H9 (cell line): ENCODE measurements around the gene NCOR2. TPM values are rescaled to one million over a fixed set of nuclear protein-coding genes. Genes with fewer than 3 reads are reported as not detected.

ENCODE experiments used
- DNase-seq: peaks from one replicate; pipeline ENCODE4 v3.0.0-alpha.2; 2017
- H2AFZ ChIP-seq: one replicate; pipeline ENCODE4 v1.6.1; 2013; ENCODE audit warnings: mild to moderate bottlenecking, low read length, control low read depth, moderate library complexity
- H2AK5ac ChIP-seq: 2 replicates; pipeline ENCODE4 v1.6.1; 2013; ENCODE audit warnings: low read length, control low read depth, mixed read lengths; ENCODE audit not compliant: insufficient read length
- H2BK120ac ChIP-seq: one replicate; pipeline ENCODE4 v1.6.1; 2013; ENCODE audit warnings: low read depth, mild to moderate bottlenecking, low read length, control low read depth, inconsistent platforms; ENCODE audit not compliant: poor library complexity, severe bottlenecking
- H2BK12ac ChIP-seq: 2 replicates; pipeline ENCODE4 v1.6.1; 2013; ENCODE audit warnings: low read length, control low read depth, mixed read lengths, low read depth; ENCODE audit not compliant: insufficient read length
- H2BK15ac ChIP-seq: 2 replicates; pipeline ENCODE4 v1.6.1; 2013; ENCODE audit warnings: low read depth, low read length, control low read depth
- H2BK20ac ChIP-seq: one replicate; pipeline ENCODE4 v1.6.1; 2013; ENCODE audit warnings: low read depth, mild to moderate bottlenecking, low read length, control low read depth, inconsistent platforms; ENCODE audit not compliant: poor library complexity, severe bottlenecking
- H2BK5ac ChIP-seq: 2 replicates; pipeline ENCODE4 v1.6.1; 2013; ENCODE audit warnings: low read length, control low read depth, mixed read lengths; ENCODE audit not compliant: insufficient read length
- H3K14ac ChIP-seq: 2 replicates; pipeline ENCODE4 v1.6.1; 2013; ENCODE audit warnings: low read length, control low read depth; ENCODE audit not compliant: insufficient read depth
- H3K18ac ChIP-seq: 2 replicates; pipeline ENCODE4 v1.6.1; 2013; ENCODE audit warnings: low read depth, mild to moderate bottlenecking, mixed read lengths, low read length, control low read depth; ENCODE audit not compliant: insufficient read length
- H3K23ac ChIP-seq: 2 replicates; pipeline ENCODE4 v1.6.1; 2013; ENCODE audit warnings: low read length, control low read depth, mixed read lengths, low read depth; ENCODE audit not compliant: insufficient read length
- H3K23me2 ChIP-seq: 2 replicates; pipeline ENCODE4 v1.6.1; 2013; ENCODE audit warnings: low read depth, mild to moderate bottlenecking, mixed read lengths, low read length, control low read depth; ENCODE audit not compliant: insufficient read length, poor library complexity, severe bottlenecking
- H3K27ac ChIP-seq: 2 replicates; pipeline ENCODE4 v1.5.1; 2013; ENCODE audit warnings: low read length, control low read depth, mixed read lengths, low read depth; ENCODE audit not compliant: insufficient read length
- H3K27me3 ChIP-seq: 2 replicates; pipeline ENCODE4 v1.6.1; 2013; ENCODE audit warnings: low read length, control low read depth, inconsistent platforms; ENCODE audit not compliant: insufficient read depth
- H3K4ac ChIP-seq: 2 replicates; pipeline ENCODE4 v1.6.1; 2013; ENCODE audit warnings: low read depth, mild to moderate bottlenecking, control low read depth, inconsistent platforms, low read length, moderate library complexity
- H3K4me1 ChIP-seq: 2 replicates; pipeline ENCODE4 v1.6.1; 2013; ENCODE audit warnings: low read length, control low read depth, inconsistent platforms; ENCODE audit not compliant: insufficient read depth
- H3K4me2 ChIP-seq: 2 replicates; pipeline ENCODE4 v1.6.1; 2013; ENCODE audit warnings: low read length, control low read depth, mixed read lengths; ENCODE audit not compliant: insufficient read length, insufficient read depth
- H3K56ac ChIP-seq: 2 replicates; pipeline ENCODE4 v1.6.1; 2013; ENCODE audit warnings: low read depth, mild to moderate bottlenecking, mixed read lengths, low read length, control low read depth; ENCODE audit not compliant: insufficient read length
- H3K79me1 ChIP-seq: 2 replicates; pipeline ENCODE4 v1.6.1; 2013; ENCODE audit warnings: low read depth, mild to moderate bottlenecking, moderate library complexity, low read length, control low read depth, inconsistent platforms; ENCODE audit not compliant: insufficient read depth, poor library complexity, severe bottlenecking
- H3K79me2 ChIP-seq: 2 replicates; pipeline ENCODE4 v1.6.1; 2013; ENCODE audit warnings: low read length, control low read depth, inconsistent platforms; ENCODE audit not compliant: insufficient read depth
- H3K9ac ChIP-seq: 2 replicates; pipeline ENCODE4 v1.6.1; 2013; ENCODE audit warnings: low read length, control low read depth, mixed read lengths; ENCODE audit not compliant: insufficient read length; ENCODE audit errors: extremely low read depth
- H3K9me3 ChIP-seq: one replicate; pipeline ENCODE4 v1.6.1; 2013; ENCODE audit warnings: low read depth, low read length, inconsistent platforms; ENCODE audit not compliant: control insufficient read depth
- H3T11ph ChIP-seq: one replicate; pipeline ENCODE4 v1.6.1; 2013; ENCODE audit warnings: mild to moderate bottlenecking, low read length, control low read depth, inconsistent platforms
- H4K20me1 ChIP-seq: one replicate; pipeline ENCODE4 v1.6.1; 2013; ENCODE audit not compliant: control insufficient read depth, insufficient read length, insufficient read depth
- H4K5ac ChIP-seq: 2 replicates; pipeline ENCODE4 v1.6.1; 2013; ENCODE audit warnings: low read depth, mild to moderate bottlenecking, mixed read lengths, low read length, control low read depth; ENCODE audit not compliant: insufficient read length
- H4K8ac ChIP-seq: replicated peaks from 2 replicates; pipeline ENCODE4 v1.6.1; 2013; ENCODE audit warnings: low read length, control low read depth, mixed read lengths, low read depth; ENCODE audit not compliant: insufficient read length
- H4K91ac ChIP-seq: 2 replicates; pipeline ENCODE4 v1.6.1; 2013; ENCODE audit warnings: low read depth, mild to moderate bottlenecking, moderate library complexity, mixed read lengths, low read length, control low read depth; ENCODE audit not compliant: insufficient read length
- H3K27ac Mint-ChIP-seq, 3 experiments: 2 replicates in 2 of 3; 3 replicates in 1 of 3; pipeline ENCODE4 v1.8.0; 2020 to 2021; ENCODE audit warnings: mixed read lengths in 3 of 3, mild to moderate bottlenecking in 1 of 3, moderate library complexity in 1 of 3
- H3K27me3 Mint-ChIP-seq: 2 replicates; pipeline ENCODE4 v1.8.0; 2021; ENCODE audit warnings: low read depth, mild to moderate bottlenecking, moderate library complexity, mixed read lengths
- H3K36me3 Mint-ChIP-seq, 3 experiments: 2 replicates in 2 of 3; 3 replicates in 1 of 3; pipeline ENCODE4 v1.8.0; 2020 to 2021; ENCODE audit warnings: low read depth in 3 of 3, mixed read lengths in 3 of 3; ENCODE audit not compliant: insufficient read depth in 1 of 3
- H3K4me1 Mint-ChIP-seq, 2 experiments: 2 replicates each; pipeline ENCODE4 v1.8.0; 2020; ENCODE audit warnings: mixed read lengths in 2 of 2
- H3K4me3 Mint-ChIP-seq, 2 experiments: 2 replicates in 1 of 2; 3 replicates in 1 of 2; pipeline ENCODE4 v1.8.0; 2020 to 2021; ENCODE audit warnings: mild to moderate bottlenecking in 2 of 2, mixed read lengths in 2 of 2, moderate library complexity in 1 of 2
- H3K9me3 Mint-ChIP-seq, 2 experiments: 2 replicates in 1 of 2; 3 replicates in 1 of 2; pipeline ENCODE4 v1.8.0; 2020; ENCODE audit warnings: mild to moderate bottlenecking in 2 of 2, mixed read lengths in 2 of 2, moderate library complexity in 1 of 2
- WGBS: extraction: QIAGEN DNeasy Blood & Tissue Kit; methylation state at CpG from one replicate; pipeline ENCODE4 v1.1.7; 2013; ENCODE audit warnings: missing lambda C conversion rate, low lambda C conversion rate, mixed read lengths; ENCODE audit not compliant: insufficient read length; ENCODE audit errors: extremely low coverage; 5-methylcytosine and 5-hydroxymethylcytosine counted together
- total RNA-seq: library from RNA; stranded (reverse); gene quantifications from 2 replicates; pipeline ENCODE4 v1.2.1, GENCODE V29; 2021
- TF ChIP-seq, protein P1 (sequence below): fragments of 200-600 bp; sonication (generic); conservative IDR thresholded peaks from 3 replicates; pipeline ENCODE4 v1.8.0; 2021; ENCODE audit warnings: antibody characterized with exemption, mild to moderate bottlenecking

NCOR2 gene
- total RNA-seq, 1 experiment from 2014 or later: 226 TPM

DNA sequence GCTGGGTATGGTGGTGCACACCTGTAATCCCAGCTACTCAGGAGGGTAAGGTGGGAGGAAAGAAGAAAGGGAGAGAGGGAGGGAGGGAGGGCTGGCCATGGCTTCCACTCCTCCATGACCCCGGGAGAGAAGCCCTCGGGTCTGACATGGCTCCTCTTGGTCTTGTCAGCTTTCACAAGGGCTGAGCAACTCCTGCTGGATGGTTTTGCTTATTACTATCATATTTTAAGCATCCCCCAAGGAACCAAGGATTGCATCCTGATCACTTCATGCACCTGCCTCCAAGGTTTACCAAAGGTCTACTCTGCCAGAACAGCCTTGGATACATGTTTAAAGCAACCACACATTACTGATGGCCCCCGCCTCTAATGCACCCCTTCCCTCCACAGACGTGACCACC lies 28.0 kb upstream of the NCOR2 start:
- Histone ChIP-seq H3K14ac (no peak overlapping the region), H3K4ac (no peak overlapping the region), H2BK5ac (no peak overlapping the region), H3K79me2 (no peaks in the 10 kb centered on the region), H3K9me3 (no peaks in the 10 kb centered on the region), H3K23me2 (no peaks in the 10 kb centered on the region), H2BK20ac (no peak overlapping the region), H4K20me1 (no peaks in the 10 kb centered on the region), H4K91ac (no peak overlapping the region), H2BK15ac (no peak overlapping the region), H3K9ac (no peak overlapping the region), H3K27ac (no peak overlapping the region), H2BK12ac (no peak overlapping the region), H3T11ph (no peak overlapping the region), H3K4me2 (no peak overlapping the region), H4K5ac (no peak overlapping the region), H4K8ac (no peak overlapping the region), H2AFZ (no peak overlapping the region), H2BK120ac (no peak overlapping the region), H2AK5ac (no peak overlapping the region), H3K79me1 (no peaks in the 10 kb centered on the region), H3K4me1 (no peaks in the 10 kb centered on the region), H3K18ac (no peak overlapping the region), H3K27me3 (no peaks in the 10 kb centered on the region), H3K56ac (no peak overlapping the region), H3K23ac (no peak overlapping the region)
- Mint-ChIP-seq H3K27ac (peak overlapping the region in 1 of 3 experiments; percentile 3; a peak in 1 of 7 replicates), H3K36me3 (peaks cover 0 to 5% (median 2%) of the 10 kb centered on the region in 3 experiments; a peak in 3 of 7 replicates), H3K4me1 (no peaks in the 10 kb centered on the region), H3K9me3 (peaks cover 3 to 5% of the 10 kb centered on the region in 2 experiments; a peak in 3 of 5 replicates), H3K27me3 (peaks cover 15% of the 10 kb centered on the region), H3K4me3 (no peak overlapping the region)
- no peak for DNase-seq
- no CpG with 5 or more reads among the region's 4 CpGs for WGBS
- TF ChIP-seq, protein P1, sequence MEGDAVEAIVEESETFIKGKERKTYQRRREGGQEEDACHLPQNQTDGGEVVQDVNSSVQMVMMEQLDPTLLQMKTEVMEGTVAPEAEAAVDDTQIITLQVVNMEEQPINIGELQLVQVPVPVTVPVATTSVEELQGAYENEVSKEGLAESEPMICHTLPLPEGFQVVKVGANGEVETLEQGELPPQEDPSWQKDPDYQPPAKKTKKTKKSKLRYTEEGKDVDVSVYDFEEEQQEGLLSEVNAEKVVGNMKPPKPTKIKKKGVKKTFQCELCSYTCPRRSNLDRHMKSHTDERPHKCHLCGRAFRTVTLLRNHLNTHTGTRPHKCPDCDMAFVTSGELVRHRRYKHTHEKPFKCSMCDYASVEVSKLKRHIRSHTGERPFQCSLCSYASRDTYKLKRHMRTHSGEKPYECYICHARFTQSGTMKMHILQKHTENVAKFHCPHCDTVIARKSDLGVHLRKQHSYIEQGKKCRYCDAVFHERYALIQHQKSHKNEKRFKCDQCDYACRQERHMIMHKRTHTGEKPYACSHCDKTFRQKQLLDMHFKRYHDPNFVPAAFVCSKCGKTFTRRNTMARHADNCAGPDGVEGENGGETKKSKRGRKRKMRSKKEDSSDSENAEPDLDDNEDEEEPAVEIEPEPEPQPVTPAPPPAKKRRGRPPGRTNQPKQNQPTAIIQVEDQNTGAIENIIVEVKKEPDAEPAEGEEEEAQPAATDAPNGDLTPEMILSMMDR: no peak
